CD14-positive monocyte (primary cell): ENCODE results near the gene CYP39A1. TPM values are rescaled to one million over a fixed set of nuclear protein-coding genes. Genes with fewer than 3 reads are reported as not detected.

ENCODE experiments used
- DNase-seq, 3 donors: peaks; one replicate each; pipeline ENCODE4 v3.0.0-alpha.2; 2011 to 2022
- H2AFZ ChIP-seq: 2 replicates; pipeline ENCODE4 v1.6.0; 2012; ENCODE audit warnings: mild to moderate bottlenecking, low read depth, low read length, inconsistent platforms; ENCODE audit not compliant: insufficient read depth, poor library complexity, severe bottlenecking
- H3K27ac ChIP-seq, 2 donors: 1 replicate in 1 of 2; 2 replicates in 1 of 2; pipeline ENCODE4 v1.5.1; 2012 to 2013; ENCODE audit warnings: low read length in 2 of 2, control low read depth in 1 of 2, inconsistent platforms in 1 of 2, low read depth in 1 of 2, mild to moderate bottlenecking in 1 of 2
- H3K27me3 ChIP-seq, 2 donors: one replicate each; pipeline versions ENCODE4 v1.6.0 to v1.6.1; 2011 to 2013; ENCODE audit warnings: low read length in 2 of 2; ENCODE audit not compliant: control insufficient read depth in 2 of 2, insufficient read depth in 2 of 2
- H3K36me3 ChIP-seq, 2 donors: replicated peaks in 1 of 2; 1 replicate in 1 of 2; 2 replicates in 1 of 2; pipeline versions ENCODE4 v1.5.1 to v1.6.1; 2012 to 2013; ENCODE audit warnings: low read length in 2 of 2, control low read depth in 1 of 2, inconsistent platforms in 1 of 2, mild to moderate bottlenecking in 1 of 2; ENCODE audit not compliant: insufficient read depth in 2 of 2, control insufficient read depth in 1 of 2
- H3K4me1 ChIP-seq, 2 donors: 1 replicate in 1 of 2; 2 replicates in 1 of 2; pipeline versions ENCODE4 v1.5.1 to v1.6.1; 2012 to 2013; ENCODE audit warnings: low read length in 2 of 2, control low read depth in 1 of 2, inconsistent platforms in 1 of 2, mild to moderate bottlenecking in 1 of 2, moderate library complexity in 1 of 2; ENCODE audit not compliant: insufficient read depth in 2 of 2, control insufficient read depth in 1 of 2
- H3K4me2 ChIP-seq: replicated peaks from 2 replicates; pipeline ENCODE3; 2012; ENCODE audit warnings: low read length, moderate library complexity, mild to moderate bottlenecking; ENCODE audit not compliant: poor library complexity, severe bottlenecking; ENCODE audit errors: extremely low read depth
- H3K4me3 ChIP-seq, 3 experiments: fragments of 200-600 bp in 1 of 3; sonication (generic) in 1 of 3; replicated peaks in 1 of 3; 1 replicate in 2 of 3; 2 replicates in 1 of 3; pipeline ENCODE4 v1.5.1; 2011 to 2013; ENCODE audit warnings: low read length in 3 of 3, mild to moderate bottlenecking in 3 of 3, control low read depth in 2 of 3, low read depth in 2 of 3, inconsistent platforms in 1 of 3, moderate library complexity in 1 of 3
- H3K79me2 ChIP-seq: 2 replicates; pipeline ENCODE4 v1.6.0; 2012; ENCODE audit warnings: mild to moderate bottlenecking, control low read depth, inconsistent platforms, low read length, moderate library complexity; ENCODE audit not compliant: insufficient read depth
- H3K9ac ChIP-seq: 2 replicates; pipeline ENCODE4 v1.6.0; 2017; ENCODE audit warnings: low read length, mild to moderate bottlenecking; ENCODE audit not compliant: insufficient read depth, poor library complexity, severe bottlenecking
- H3K9me3 ChIP-seq, 2 donors: replicated peaks in 1 of 2; 1 replicate in 1 of 2; 2 replicates in 1 of 2; pipeline versions ENCODE4 v1.5.1 to v1.6.1; 2012 to 2013; ENCODE audit warnings: low read length in 2 of 2, control low read depth in 1 of 2; ENCODE audit not compliant: control insufficient read depth in 1 of 2, insufficient read depth in 1 of 2
- H4K20me1 ChIP-seq: 2 replicates; pipeline ENCODE4 v1.6.0; 2012; ENCODE audit warnings: mild to moderate bottlenecking, low read length, control low read depth, moderate library complexity; ENCODE audit not compliant: insufficient read depth
- H3K27ac Mint-ChIP-seq, 7 donors: one replicate each; pipeline ENCODE4 v1.8.0; 2020; ENCODE audit warnings: mild to moderate bottlenecking in 7 of 7, mixed read lengths in 7 of 7, moderate library complexity in 6 of 7, inconsistent platforms in 2 of 7
- H3K27me3 Mint-ChIP-seq, 3 donors: one replicate each; pipeline ENCODE4 v1.8.0; 2021 to 2022; ENCODE audit warnings: low read depth in 3 of 3, mild to moderate bottlenecking in 3 of 3, mixed read lengths in 3 of 3, moderate library complexity in 3 of 3, inconsistent platforms in 1 of 3
- H3K36me3 Mint-ChIP-seq, 2 donors: one replicate each; pipeline ENCODE4 v1.8.0; 2020; ENCODE audit warnings: mixed read lengths in 2 of 2, inconsistent platforms in 1 of 2, mild to moderate bottlenecking in 1 of 2
- H3K4me1 Mint-ChIP-seq: one replicate; pipeline ENCODE4 v1.8.0; 2020; ENCODE audit warnings: mild to moderate bottlenecking, mixed read lengths
- H3K4me3 Mint-ChIP-seq, 2 donors: one replicate each; pipeline ENCODE4 v1.8.0; 2020; ENCODE audit warnings: mild to moderate bottlenecking in 2 of 2, mixed read lengths in 2 of 2, moderate library complexity in 1 of 2
- H3K9me3 Mint-ChIP-seq, 7 donors: one replicate each; pipeline ENCODE4 v1.8.0; 2020 to 2022; ENCODE audit warnings: mixed read lengths in 7 of 7, mild to moderate bottlenecking in 6 of 7, moderate library complexity in 6 of 7, inconsistent platforms in 2 of 7
- WGBS: methylation state at CpG from one replicate; pipeline ENCODE4 v1.1.5; 2013; ENCODE audit warnings: missing lambda C conversion rate; ENCODE audit not compliant: insufficient coverage; 5-methylcytosine and 5-hydroxymethylcytosine counted together
- intact Hi-C, 2 donors: fragments of 100-400 bp; cut with micrococcal nuclease; formaldehyde crosslinking; loops; one replicate each; pipeline versions ENCODE4 v1.15.0 to v1.15.1; 2023
- polyA plus RNA-seq, 3 donors: library from polyadenylated mRNA; depleted of rRNA in 1 of 3; unstranded in 2 of 3; stranded (reverse) in 1 of 3; fragments of 300-500 nt in 2 of 3; fragments of >200 nt in 1 of 3; fragmentation: Illumina TruSeq in 2 of 3; gene quantifications; 1 replicate in 2 of 3; 2 replicates in 1 of 3; pipeline ENCODE4 v1.2.3, GENCODE V29; 2012 to 2021
- TF ChIP-seq, protein P1 (sequence below): fragments of 200-600 bp; IDR thresholded peaks from one replicate; pipeline ENCODE4 v1.8.0; 2022; ENCODE audit warnings: antibody characterized with exemption, mild to moderate bottlenecking

The CYP39A1 gene
- polyA plus RNA-seq, 3 donors, result not detected

DNA sequence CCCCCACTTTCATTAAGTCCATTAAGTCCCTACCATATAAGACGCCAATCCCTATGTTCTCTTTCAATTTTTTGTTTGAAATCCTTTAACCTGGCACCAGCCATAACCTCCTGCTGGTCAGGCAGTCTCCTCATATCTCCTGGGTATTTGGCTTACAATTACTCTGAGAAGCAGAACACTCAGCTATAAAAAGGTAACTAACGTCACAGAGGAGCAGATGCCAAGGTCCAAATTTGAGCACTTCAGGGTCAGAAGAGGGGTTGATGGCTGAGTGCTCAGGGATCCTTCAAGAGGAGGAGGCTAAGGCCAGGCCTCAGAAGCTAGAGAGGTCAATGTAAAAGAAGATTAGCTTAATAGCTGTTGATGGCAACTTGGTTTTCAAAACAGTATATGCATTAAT, 139.1 kb downstream of the CYP39A1 start:
- no peaks in the 10 kb centered on the region for H3K79me2 ChIP-seq
- Mint-ChIP-seq H3K4me1 (no peaks in the 10 kb centered on the region), H3K27ac (no peak overlapping the region), H3K27me3 (peaks cover 1 to 4% (median 2%) of the 10 kb centered on the region in 3 donors), H3K9me3 (no peaks in the 10 kb centered on the region), H3K36me3 (no peaks in the 10 kb centered on the region), H3K4me3 (no peak overlapping the region)
- intact Hi-C loops, result no loop called here
- no peaks in the 10 kb centered on the region for H3K9me3 ChIP-seq
- no peaks in the 10 kb centered on the region for H3K27me3 ChIP-seq
- no peak overlapping the region for H2AFZ ChIP-seq
- no peaks in the 10 kb centered on the region for H3K36me3 ChIP-seq
- WGBS, result 100% methylated on average over 2 of the region's 2 CpGs
- H3K4me3 ChIP-seq, result no peak overlapping the region
- no peak for DNase-seq
- no peak overlapping the region for H3K27ac ChIP-seq
- no peak overlapping the region for H3K9ac ChIP-seq
- TF ChIP-seq, protein P1, sequence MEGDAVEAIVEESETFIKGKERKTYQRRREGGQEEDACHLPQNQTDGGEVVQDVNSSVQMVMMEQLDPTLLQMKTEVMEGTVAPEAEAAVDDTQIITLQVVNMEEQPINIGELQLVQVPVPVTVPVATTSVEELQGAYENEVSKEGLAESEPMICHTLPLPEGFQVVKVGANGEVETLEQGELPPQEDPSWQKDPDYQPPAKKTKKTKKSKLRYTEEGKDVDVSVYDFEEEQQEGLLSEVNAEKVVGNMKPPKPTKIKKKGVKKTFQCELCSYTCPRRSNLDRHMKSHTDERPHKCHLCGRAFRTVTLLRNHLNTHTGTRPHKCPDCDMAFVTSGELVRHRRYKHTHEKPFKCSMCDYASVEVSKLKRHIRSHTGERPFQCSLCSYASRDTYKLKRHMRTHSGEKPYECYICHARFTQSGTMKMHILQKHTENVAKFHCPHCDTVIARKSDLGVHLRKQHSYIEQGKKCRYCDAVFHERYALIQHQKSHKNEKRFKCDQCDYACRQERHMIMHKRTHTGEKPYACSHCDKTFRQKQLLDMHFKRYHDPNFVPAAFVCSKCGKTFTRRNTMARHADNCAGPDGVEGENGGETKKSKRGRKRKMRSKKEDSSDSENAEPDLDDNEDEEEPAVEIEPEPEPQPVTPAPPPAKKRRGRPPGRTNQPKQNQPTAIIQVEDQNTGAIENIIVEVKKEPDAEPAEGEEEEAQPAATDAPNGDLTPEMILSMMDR, result no peak
- H4K20me1 ChIP-seq, result no peaks in the 10 kb centered on the region
- H3K4me1 ChIP-seq, result no peaks in the 10 kb centered on the region
- H3K4me2 ChIP-seq, result no peak overlapping the region

DNA sequence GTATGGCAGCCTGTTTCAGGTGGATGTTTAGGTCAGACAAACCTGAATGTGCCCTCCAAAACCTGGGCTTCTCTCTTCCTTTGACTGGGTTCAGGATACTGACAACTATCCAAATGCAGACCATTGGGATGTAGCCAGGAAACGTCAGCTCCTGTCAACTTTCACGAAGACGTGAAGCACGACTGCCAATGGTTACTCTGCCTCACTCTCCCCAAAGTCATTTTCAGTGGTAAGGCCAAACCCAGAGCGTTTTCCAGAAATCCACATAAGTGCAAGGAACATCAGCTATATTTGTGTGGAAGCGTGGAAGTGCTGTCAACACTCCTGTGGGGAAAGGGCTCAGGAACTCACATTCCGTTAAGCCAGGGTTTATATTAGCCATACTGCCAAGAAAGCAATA, 141.3 kb downstream of the CYP39A1 start:
- no peaks in the 10 kb centered on the region for H4K20me1 ChIP-seq
- Mint-ChIP-seq H3K9me3 (no peaks in the 10 kb centered on the region), H3K27me3 (peaks cover 0 to 2% (median 1%) of the 10 kb centered on the region in 3 donors), H3K36me3 (no peaks in the 10 kb centered on the region), H3K4me1 (no peaks in the 10 kb centered on the region), H3K27ac (no peak overlapping the region), H3K4me3 (no peak overlapping the region)
- H3K4me1 ChIP-seq, result no peaks in the 10 kb centered on the region
- H3K36me3 ChIP-seq, result no peaks in the 10 kb centered on the region
- no peak overlapping the region for H2AFZ ChIP-seq
- no peak overlapping the region for H3K27ac ChIP-seq
- TF ChIP-seq, protein P1, result no peak
- no peak overlapping the region for H3K4me2 ChIP-seq
- H3K9me3 ChIP-seq, result no peaks in the 10 kb centered on the region
- no peaks in the 10 kb centered on the region for H3K27me3 ChIP-seq
- WGBS, result 100% methylated on average over 4 of the region's 7 CpGs
- no peak for DNase-seq
- intact Hi-C loops, result no loop called here
- no peak overlapping the region for H3K9ac ChIP-seq
- no peaks in the 10 kb centered on the region for H3K79me2 ChIP-seq
- H3K4me3 ChIP-seq, result no peak overlapping the region
